Measurements from ENCODE around the gene FBRSL1. TPM values are rescaled to one million over a fixed set of nuclear protein-coding genes. Genes with fewer than 3 reads are reported as not detected.
A peak's percentile ranks its signal among the peaks of the same experiment; 100 is the strongest.

Gene FBRSL1
- total and polyA plus RNA-seq, 9 of the 15 experiments (the other 6 are each of a cell fraction or from before 2014, with no cell fraction given), result 0.24 to 129 (median 7.3) TPM

DNA sequence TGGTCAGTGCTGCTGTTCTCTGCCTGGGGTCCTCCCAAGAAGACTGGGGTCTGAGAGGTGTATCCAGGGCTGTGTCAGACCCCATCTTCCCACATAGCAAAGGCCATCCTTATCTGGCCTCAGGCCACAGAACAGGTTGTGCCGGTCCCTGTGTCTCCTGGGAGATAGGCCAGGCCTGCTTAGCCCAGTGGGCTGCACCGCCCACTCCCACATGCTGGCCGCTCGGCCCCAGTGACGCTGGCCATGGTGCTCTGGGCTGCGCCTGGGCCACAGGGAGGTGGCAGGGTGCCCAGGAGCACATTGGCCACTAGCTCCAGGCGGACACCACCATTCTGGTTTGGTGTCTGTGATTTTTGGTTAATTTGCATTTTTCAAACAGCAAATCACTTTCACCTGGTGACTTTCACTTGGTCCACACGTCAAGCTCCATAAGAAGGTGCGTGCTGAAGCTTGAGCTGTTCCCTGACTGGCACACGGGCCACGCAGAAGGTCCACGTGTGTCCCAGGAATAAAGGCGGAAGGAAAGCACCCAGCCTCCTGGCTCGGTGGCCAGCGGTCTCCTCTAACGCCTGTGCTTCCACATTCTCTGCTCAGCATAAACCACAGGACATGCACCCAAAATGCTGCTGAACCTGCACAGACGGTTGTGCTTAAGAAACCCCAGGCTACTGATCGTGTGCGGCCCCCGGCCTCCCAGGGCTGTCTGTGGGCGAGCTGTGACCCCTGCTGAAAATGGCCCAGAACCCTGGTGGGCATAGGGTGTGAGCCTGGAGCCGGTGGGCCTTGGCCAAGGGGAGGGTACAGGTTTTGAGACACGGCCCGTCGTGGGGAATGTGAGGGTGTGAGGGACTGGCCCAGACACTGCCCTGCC lies 4.6 kb downstream of the FBRSL1 start (continued):
- TF ChIP-seq MYBL2 (IDR thresholded peaks at IDR 0.05; ENCODE audit: low read depth) (no peak), MYBL2 (CRISPR knock-in tag; IDR thresholded peaks at IDR 0.05; ENCODE audit: borderline replicate concordance) (no peak), RAD51 (IDR thresholded peaks at IDR 0.05; ENCODE audit: borderline replicate concordance, low read depth) (no peak), ZNF586 (CRISPR knock-in tag; conservative IDR thresholded peaks at IDR 0.05) (no peak), ZNF785 (CRISPR knock-in tag; IDR thresholded peaks at IDR 0.05) (no peak), NFIC (IDR thresholded peaks at IDR 0.05) (peak; percentile 78), KDM1A (IDR thresholded peaks at IDR 0.05) (peak in 1 of 2 experiments; percentile 85; a peak in 3 of 4 replicates), NRF1 (conservative IDR thresholded peaks at IDR 0.05 in 1 of 2, IDR thresholded peaks at IDR 0.05 in 1 of 2) (0 out of 4 replicates have a peak, but pooled peaks of 1 of the 2 experiments have one; percentile 22), SNRNP70 (optimal IDR thresholded peaks at IDR 0.05; ENCODE audit: low read depth, low read length) (no peak), MEF2D (tag; conservative IDR thresholded peaks at IDR 0.05; ENCODE audit: low read depth) (no peak), ELF4 (CRISPR knock-in tag; IDR thresholded peaks at IDR 0.05) (no peak)
- TF ChIP-seq, protein P1, sequence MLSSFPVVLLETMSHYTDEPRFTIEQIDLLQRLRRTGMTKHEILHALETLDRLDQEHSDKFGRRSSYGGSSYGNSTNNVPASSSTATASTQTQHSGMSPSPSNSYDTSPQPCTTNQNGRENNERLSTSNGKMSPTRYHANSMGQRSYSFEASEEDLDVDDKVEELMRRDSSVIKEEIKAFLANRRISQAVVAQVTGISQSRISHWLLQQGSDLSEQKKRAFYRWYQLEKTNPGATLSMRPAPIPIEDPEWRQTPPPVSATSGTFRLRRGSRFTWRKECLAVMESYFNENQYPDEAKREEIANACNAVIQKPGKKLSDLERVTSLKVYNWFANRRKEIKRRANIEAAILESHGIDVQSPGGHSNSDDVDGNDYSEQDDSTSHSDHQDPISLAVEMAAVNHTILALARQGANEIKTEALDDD (IDR thresholded peaks at IDR 0.05), result no peak
- TF ChIP-seq, protein P2, sequence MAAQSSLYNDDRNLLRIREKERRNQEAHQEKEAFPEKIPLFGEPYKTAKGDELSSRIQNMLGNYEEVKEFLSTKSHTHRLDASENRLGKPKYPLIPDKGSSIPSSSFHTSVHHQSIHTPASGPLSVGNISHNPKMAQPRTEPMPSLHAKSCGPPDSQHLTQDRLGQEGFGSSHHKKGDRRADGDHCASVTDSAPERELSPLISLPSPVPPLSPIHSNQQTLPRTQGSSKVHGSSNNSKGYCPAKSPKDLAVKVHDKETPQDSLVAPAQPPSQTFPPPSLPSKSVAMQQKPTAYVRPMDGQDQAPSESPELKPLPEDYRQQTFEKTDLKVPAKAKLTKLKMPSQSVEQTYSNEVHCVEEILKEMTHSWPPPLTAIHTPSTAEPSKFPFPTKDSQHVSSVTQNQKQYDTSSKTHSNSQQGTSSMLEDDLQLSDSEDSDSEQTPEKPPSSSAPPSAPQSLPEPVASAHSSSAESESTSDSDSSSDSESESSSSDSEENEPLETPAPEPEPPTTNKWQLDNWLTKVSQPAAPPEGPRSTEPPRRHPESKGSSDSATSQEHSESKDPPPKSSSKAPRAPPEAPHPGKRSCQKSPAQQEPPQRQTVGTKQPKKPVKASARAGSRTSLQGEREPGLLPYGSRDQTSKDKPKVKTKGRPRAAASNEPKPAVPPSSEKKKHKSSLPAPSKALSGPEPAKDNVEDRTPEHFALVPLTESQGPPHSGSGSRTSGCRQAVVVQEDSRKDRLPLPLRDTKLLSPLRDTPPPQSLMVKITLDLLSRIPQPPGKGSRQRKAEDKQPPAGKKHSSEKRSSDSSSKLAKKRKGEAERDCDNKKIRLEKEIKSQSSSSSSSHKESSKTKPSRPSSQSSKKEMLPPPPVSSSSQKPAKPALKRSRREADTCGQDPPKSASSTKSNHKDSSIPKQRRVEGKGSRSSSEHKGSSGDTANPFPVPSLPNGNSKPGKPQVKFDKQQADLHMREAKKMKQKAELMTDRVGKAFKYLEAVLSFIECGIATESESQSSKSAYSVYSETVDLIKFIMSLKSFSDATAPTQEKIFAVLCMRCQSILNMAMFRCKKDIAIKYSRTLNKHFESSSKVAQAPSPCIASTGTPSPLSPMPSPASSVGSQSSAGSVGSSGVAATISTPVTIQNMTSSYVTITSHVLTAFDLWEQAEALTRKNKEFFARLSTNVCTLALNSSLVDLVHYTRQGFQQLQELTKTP (IDR thresholded peaks at IDR 0.05; ENCODE audit: low read depth in 1 of 2, partially characterized antibody in 2 of 2), result no peak
- TF ChIP-seq, protein P3, sequence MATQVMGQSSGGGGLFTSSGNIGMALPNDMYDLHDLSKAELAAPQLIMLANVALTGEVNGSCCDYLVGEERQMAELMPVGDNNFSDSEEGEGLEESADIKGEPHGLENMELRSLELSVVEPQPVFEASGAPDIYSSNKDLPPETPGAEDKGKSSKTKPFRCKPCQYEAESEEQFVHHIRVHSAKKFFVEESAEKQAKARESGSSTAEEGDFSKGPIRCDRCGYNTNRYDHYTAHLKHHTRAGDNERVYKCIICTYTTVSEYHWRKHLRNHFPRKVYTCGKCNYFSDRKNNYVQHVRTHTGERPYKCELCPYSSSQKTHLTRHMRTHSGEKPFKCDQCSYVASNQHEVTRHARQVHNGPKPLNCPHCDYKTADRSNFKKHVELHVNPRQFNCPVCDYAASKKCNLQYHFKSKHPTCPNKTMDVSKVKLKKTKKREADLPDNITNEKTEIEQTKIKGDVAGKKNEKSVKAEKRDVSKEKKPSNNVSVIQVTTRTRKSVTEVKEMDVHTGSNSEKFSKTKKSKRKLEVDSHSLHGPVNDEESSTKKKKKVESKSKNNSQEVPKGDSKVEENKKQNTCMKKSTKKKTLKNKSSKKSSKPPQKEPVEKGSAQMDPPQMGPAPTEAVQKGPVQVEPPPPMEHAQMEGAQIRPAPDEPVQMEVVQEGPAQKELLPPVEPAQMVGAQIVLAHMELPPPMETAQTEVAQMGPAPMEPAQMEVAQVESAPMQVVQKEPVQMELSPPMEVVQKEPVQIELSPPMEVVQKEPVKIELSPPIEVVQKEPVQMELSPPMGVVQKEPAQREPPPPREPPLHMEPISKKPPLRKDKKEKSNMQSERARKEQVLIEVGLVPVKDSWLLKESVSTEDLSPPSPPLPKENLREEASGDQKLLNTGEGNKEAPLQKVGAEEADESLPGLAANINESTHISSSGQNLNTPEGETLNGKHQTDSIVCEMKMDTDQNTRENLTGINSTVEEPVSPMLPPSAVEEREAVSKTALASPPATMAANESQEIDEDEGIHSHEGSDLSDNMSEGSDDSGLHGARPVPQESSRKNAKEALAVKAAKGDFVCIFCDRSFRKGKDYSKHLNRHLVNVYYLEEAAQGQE (IDR thresholded peaks at IDR 0.05; ENCODE audit: borderline replicate concordance), result peak; percentile 83
- TF ChIP-seq, protein P3 (CRISPR knock-in tag; IDR thresholded peaks at IDR 0.05; ENCODE audit: low read depth), result no peak
